GM12892 (cell line): ENCODE results near the gene MAGEB16.

Experiments used
- POLR2A ChIP-seq: IDR thresholded peaks from 2 replicates; pipeline ENCODE4 v1.6.1; 2011; ENCODE audit warnings: low read depth, low read length, control low read depth
- POLR2AphosphoS5 ChIP-seq: IDR thresholded peaks from 2 replicates; pipeline ENCODE4 v1.6.1; 2011; ENCODE audit warnings: low read depth, low read length, control low read depth
- TAF1 ChIP-seq: IDR thresholded peaks from 2 replicates; pipeline ENCODE4 v1.6.1; 2011; ENCODE audit warnings: low read depth, mild to moderate bottlenecking, control low read depth, low read length, borderline replicate concordance

DNA sequence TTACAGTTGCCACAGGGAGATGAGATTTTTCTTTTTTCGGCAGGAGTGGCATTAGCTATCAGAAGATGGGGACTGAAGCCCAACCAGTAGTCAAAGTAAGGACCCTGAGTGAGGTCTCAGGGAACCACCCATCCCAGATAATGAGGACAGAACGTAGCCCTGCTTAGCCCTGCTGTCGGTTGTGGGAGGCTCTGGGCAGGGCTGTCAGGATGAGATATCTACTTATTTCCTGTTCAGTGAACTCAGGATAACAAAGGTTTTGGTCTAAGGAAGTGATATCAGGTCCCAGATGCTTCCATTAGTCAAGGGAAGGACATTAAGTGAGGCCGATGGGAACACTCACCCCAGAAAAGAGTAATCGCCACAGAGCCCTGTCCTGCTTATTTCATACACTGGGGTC, 2.3 kb downstream of the MAGEB16 start:
- no peak for TF ChIP-seq POLR2AphosphoS5
- TF ChIP-seq POLR2A = no peak
- no peak for TF ChIP-seq TAF1
